K562 (cell line): ENCODE results near the gene ATP6V0D1. TPM values are rescaled to one million over a fixed set of nuclear protein-coding genes. Genes with fewer than 3 reads are reported as not detected.

Experiments used
- KDM1A ChIP-seq, 2 experiments: fragments of 450-650 bp; IDR thresholded peaks; 2 replicates each; pipeline ENCODE4 v1.6.1; 2016; ENCODE audit warnings: mild to moderate bottlenecking in 2 of 2
- KLF13 ChIP-seq: fragments of 450-650 bp; IDR thresholded peaks from 2 replicates; pipeline ENCODE4 v1.6.1; 2016; ENCODE audit warnings: missing genetic modification characterization, low read depth, mild to moderate bottlenecking, missing compliant biosample characterization, moderate library complexity, borderline replicate concordance
- RBM25 ChIP-seq: fragments of 200-400 bp; formaldehyde crosslinking; IDR thresholded peaks from 2 replicates; pipeline ENCODE4 v1.6.1; 2018; ENCODE audit warnings: low read length, low read depth, moderate library complexity; ENCODE audit not compliant: severe bottlenecking
- RCOR1 ChIP-seq, 2 experiments: IDR thresholded peaks; 2 replicates each; pipeline ENCODE4 v1.6.1; 2012; ENCODE audit warnings: low read depth in 2 of 2, low read length in 2 of 2, borderline replicate concordance in 1 of 2, improper control_type of control experiment in 1 of 2
- ZNF354B ChIP-seq: fragments of 250-450 bp; sonication (Bioruptor Pico); IDR thresholded peaks from 2 replicates; pipeline ENCODE4 v1.4.0; 2020
- polyA plus RNA-seq, 8 experiments: library from polyadenylated mRNA; depleted of rRNA in 4 of 8; stranded (reverse) in 5 of 8; unstranded in 3 of 8; fragments of >200 nt; fragmentation: Nextera tagmentation in 2 of 8; fragmentation: Illumina TruSeq in 1 of 8; extraction: Ambion mirVana in 2 of 8; extraction: Trizol in 1 of 8; gene quantifications; 2 replicates each; pipeline versions ENCODE4 v1.2.1 to v1.2.3, GENCODE V29; 2011 to 2014; ENCODE audit warnings: inconsistent platforms in 1 of 8, missing spikeins in 1 of 8
- total RNA-seq, 7 experiments: library from RNA; depleted of rRNA in 6 of 7; stranded (reverse); fragments of >200 nt in 6 of 7; fragmentation: Illumina TruSeq in 2 of 7; extraction: Trizol in 2 of 7; gene quantifications; 2 replicates each; pipeline versions ENCODE4 v1.2.1 to v1.2.3, GENCODE V29; 2011 to 2021; ENCODE audit warnings: low replicate concordance in 1 of 7
- TF ChIP-seq, protein P1 (sequence below): fragments of 450-650 bp; IDR thresholded peaks from 2 replicates; pipeline ENCODE4 v1.6.1; 2017; ENCODE audit warnings: antibody characterized with exemption
- TF ChIP-seq, protein P2 (sequence below): fragments of 450-650 bp; IDR thresholded peaks from 2 replicates; pipeline ENCODE4 v1.6.1; 2016; ENCODE audit warnings: mild to moderate bottlenecking, moderate library complexity
- TF ChIP-seq, protein P3 (sequence below): IDR thresholded peaks from 2 replicates; pipeline ENCODE4 v1.6.1; 2011; ENCODE audit warnings: borderline replicate concordance, low read depth, mild to moderate bottlenecking, moderate library complexity, low read length; ENCODE audit not compliant: insufficient read depth, poor library complexity, severe bottlenecking
- TF ChIP-seq, protein P4 (sequence below), 3 experiments: IDR thresholded peaks in 2 of 3; conservative IDR thresholded peaks in 1 of 3; 2 replicates each; pipeline ENCODE4 v1.5.1; 2011 to 2012; ENCODE audit warnings: low read length in 3 of 3, mild to moderate bottlenecking in 3 of 3, control low read depth in 2 of 3, improper control_type of control experiment in 1 of 3, inconsistent platforms in 1 of 3, low read depth in 1 of 3, mixed read lengths in 1 of 3, moderate library complexity in 1 of 3; ENCODE audit not compliant: insufficient read depth in 2 of 3

ATP6V0D1 gene
- total and polyA plus RNA-seq, 9 of the 15 experiments (the other 6 are each of a cell fraction or from before 2014, with no cell fraction given), result 23.2 to 69.7 (median 45.6) TPM

DNA sequence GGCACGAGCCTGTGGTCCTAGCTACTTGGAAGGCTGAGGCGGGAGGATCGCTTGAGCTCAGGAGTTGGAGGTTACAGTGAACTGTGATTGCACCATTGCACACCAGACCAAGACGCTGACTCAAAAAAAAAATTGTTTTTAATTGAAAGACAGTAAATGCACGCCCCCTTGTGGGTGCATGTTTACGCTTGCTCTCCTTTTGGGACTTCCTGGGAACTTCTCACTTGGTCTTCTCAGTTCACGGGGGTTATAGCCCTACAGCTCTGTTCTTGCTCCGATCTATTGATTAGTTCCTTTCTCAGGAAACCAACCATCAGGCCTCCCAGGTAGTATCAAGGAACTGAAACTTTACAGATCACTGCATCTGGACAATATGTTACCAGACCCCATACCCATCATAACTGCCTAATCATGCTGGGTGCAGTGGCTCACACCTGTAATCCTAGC, 33.4 kb upstream of the ATP6V0D1 start (continued):
- TF ChIP-seq, protein P1, sequence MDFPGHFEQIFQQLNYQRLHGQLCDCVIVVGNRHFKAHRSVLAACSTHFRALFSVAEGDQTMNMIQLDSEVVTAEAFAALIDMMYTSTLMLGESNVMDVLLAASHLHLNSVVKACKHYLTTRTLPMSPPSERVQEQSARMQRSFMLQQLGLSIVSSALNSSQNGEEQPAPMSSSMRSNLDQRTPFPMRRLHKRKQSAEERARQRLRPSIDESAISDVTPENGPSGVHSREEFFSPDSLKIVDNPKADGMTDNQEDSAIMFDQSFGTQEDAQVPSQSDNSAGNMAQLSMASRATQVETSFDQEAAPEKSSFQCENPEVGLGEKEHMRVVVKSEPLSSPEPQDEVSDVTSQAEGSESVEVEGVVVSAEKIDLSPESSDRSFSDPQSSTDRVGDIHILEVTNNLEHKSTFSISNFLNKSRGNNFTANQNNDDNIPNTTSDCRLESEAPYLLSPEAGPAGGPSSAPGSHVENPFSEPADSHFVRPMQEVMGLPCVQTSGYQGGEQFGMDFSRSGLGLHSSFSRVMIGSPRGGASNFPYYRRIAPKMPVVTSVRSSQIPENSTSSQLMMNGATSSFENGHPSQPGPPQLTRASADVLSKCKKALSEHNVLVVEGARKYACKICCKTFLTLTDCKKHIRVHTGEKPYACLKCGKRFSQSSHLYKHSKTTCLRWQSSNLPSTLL, result no peak
- TF ChIP-seq, protein P2, sequence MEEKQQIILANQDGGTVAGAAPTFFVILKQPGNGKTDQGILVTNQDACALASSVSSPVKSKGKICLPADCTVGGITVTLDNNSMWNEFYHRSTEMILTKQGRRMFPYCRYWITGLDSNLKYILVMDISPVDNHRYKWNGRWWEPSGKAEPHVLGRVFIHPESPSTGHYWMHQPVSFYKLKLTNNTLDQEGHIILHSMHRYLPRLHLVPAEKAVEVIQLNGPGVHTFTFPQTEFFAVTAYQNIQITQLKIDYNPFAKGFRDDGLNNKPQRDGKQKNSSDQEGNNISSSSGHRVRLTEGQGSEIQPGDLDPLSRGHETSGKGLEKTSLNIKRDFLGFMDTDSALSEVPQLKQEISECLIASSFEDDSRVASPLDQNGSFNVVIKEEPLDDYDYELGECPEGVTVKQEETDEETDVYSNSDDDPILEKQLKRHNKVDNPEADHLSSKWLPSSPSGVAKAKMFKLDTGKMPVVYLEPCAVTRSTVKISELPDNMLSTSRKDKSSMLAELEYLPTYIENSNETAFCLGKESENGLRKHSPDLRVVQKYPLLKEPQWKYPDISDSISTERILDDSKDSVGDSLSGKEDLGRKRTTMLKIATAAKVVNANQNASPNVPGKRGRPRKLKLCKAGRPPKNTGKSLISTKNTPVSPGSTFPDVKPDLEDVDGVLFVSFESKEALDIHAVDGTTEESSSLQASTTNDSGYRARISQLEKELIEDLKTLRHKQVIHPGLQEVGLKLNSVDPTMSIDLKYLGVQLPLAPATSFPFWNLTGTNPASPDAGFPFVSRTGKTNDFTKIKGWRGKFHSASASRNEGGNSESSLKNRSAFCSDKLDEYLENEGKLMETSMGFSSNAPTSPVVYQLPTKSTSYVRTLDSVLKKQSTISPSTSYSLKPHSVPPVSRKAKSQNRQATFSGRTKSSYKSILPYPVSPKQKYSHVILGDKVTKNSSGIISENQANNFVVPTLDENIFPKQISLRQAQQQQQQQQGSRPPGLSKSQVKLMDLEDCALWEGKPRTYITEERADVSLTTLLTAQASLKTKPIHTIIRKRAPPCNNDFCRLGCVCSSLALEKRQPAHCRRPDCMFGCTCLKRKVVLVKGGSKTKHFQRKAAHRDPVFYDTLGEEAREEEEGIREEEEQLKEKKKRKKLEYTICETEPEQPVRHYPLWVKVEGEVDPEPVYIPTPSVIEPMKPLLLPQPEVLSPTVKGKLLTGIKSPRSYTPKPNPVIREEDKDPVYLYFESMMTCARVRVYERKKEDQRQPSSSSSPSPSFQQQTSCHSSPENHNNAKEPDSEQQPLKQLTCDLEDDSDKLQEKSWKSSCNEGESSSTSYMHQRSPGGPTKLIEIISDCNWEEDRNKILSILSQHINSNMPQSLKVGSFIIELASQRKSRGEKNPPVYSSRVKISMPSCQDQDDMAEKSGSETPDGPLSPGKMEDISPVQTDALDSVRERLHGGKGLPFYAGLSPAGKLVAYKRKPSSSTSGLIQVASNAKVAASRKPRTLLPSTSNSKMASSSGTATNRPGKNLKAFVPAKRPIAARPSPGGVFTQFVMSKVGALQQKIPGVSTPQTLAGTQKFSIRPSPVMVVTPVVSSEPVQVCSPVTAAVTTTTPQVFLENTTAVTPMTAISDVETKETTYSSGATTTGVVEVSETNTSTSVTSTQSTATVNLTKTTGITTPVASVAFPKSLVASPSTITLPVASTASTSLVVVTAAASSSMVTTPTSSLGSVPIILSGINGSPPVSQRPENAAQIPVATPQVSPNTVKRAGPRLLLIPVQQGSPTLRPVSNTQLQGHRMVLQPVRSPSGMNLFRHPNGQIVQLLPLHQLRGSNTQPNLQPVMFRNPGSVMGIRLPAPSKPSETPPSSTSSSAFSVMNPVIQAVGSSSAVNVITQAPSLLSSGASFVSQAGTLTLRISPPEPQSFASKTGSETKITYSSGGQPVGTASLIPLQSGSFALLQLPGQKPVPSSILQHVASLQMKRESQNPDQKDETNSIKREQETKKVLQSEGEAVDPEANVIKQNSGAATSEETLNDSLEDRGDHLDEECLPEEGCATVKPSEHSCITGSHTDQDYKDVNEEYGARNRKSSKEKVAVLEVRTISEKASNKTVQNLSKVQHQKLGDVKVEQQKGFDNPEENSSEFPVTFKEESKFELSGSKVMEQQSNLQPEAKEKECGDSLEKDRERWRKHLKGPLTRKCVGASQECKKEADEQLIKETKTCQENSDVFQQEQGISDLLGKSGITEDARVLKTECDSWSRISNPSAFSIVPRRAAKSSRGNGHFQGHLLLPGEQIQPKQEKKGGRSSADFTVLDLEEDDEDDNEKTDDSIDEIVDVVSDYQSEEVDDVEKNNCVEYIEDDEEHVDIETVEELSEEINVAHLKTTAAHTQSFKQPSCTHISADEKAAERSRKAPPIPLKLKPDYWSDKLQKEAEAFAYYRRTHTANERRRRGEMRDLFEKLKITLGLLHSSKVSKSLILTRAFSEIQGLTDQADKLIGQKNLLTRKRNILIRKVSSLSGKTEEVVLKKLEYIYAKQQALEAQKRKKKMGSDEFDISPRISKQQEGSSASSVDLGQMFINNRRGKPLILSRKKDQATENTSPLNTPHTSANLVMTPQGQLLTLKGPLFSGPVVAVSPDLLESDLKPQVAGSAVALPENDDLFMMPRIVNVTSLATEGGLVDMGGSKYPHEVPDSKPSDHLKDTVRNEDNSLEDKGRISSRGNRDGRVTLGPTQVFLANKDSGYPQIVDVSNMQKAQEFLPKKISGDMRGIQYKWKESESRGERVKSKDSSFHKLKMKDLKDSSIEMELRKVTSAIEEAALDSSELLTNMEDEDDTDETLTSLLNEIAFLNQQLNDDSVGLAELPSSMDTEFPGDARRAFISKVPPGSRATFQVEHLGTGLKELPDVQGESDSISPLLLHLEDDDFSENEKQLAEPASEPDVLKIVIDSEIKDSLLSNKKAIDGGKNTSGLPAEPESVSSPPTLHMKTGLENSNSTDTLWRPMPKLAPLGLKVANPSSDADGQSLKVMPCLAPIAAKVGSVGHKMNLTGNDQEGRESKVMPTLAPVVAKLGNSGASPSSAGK, result no peak
- TF ChIP-seq RCOR1 (IDR thresholded peaks at IDR 0.05; ENCODE audit: borderline replicate concordance in 1 of 2, low read depth in 2 of 2, low read length in 2 of 2), result peak in 1 of 2 experiments; percentile 33; a peak in 1 of 4 replicates
- TF ChIP-seq KLF13 (tag), result no peak
- TF ChIP-seq ZNF354B, result no peak
- TF ChIP-seq KDM1A (IDR thresholded peaks at IDR 0.05), result 0 out of 4 replicates have a peak, but pooled peaks of 1 of the 2 experiments have one; percentile 17
- peak; percentile 60 for TF ChIP-seq RBM25
- TF ChIP-seq, protein P3, sequence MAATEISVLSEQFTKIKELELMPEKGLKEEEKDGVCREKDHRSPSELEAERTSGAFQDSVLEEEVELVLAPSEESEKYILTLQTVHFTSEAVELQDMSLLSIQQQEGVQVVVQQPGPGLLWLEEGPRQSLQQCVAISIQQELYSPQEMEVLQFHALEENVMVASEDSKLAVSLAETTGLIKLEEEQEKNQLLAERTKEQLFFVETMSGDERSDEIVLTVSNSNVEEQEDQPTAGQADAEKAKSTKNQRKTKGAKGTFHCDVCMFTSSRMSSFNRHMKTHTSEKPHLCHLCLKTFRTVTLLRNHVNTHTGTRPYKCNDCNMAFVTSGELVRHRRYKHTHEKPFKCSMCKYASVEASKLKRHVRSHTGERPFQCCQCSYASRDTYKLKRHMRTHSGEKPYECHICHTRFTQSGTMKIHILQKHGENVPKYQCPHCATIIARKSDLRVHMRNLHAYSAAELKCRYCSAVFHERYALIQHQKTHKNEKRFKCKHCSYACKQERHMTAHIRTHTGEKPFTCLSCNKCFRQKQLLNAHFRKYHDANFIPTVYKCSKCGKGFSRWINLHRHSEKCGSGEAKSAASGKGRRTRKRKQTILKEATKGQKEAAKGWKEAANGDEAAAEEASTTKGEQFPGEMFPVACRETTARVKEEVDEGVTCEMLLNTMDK, result peak; percentile 89
- TF ChIP-seq, protein P4, sequence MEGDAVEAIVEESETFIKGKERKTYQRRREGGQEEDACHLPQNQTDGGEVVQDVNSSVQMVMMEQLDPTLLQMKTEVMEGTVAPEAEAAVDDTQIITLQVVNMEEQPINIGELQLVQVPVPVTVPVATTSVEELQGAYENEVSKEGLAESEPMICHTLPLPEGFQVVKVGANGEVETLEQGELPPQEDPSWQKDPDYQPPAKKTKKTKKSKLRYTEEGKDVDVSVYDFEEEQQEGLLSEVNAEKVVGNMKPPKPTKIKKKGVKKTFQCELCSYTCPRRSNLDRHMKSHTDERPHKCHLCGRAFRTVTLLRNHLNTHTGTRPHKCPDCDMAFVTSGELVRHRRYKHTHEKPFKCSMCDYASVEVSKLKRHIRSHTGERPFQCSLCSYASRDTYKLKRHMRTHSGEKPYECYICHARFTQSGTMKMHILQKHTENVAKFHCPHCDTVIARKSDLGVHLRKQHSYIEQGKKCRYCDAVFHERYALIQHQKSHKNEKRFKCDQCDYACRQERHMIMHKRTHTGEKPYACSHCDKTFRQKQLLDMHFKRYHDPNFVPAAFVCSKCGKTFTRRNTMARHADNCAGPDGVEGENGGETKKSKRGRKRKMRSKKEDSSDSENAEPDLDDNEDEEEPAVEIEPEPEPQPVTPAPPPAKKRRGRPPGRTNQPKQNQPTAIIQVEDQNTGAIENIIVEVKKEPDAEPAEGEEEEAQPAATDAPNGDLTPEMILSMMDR (IDR thresholded peaks at IDR 0.05 in 2 of 3, conservative IDR thresholded peaks at IDR 0.05 in 1 of 3; ENCODE audit: insufficient read depth in 2 of 3, low read depth in 1 of 3, low read length in 3 of 3), result peak; percentile 76 to 91 (median 79)
